Measurements from ENCODE around the gene CLEC16A. TPM values are rescaled to one million over a fixed set of nuclear protein-coding genes. Genes with fewer than 3 reads are reported as not detected.
A peak's percentile ranks its signal among the peaks of the same experiment; 100 is the strongest.

The CLEC16A gene
- total and polyA plus RNA-seq, 2 experiments from 2014 or later, result 17.5 to 26.8 TPM

DNA sequence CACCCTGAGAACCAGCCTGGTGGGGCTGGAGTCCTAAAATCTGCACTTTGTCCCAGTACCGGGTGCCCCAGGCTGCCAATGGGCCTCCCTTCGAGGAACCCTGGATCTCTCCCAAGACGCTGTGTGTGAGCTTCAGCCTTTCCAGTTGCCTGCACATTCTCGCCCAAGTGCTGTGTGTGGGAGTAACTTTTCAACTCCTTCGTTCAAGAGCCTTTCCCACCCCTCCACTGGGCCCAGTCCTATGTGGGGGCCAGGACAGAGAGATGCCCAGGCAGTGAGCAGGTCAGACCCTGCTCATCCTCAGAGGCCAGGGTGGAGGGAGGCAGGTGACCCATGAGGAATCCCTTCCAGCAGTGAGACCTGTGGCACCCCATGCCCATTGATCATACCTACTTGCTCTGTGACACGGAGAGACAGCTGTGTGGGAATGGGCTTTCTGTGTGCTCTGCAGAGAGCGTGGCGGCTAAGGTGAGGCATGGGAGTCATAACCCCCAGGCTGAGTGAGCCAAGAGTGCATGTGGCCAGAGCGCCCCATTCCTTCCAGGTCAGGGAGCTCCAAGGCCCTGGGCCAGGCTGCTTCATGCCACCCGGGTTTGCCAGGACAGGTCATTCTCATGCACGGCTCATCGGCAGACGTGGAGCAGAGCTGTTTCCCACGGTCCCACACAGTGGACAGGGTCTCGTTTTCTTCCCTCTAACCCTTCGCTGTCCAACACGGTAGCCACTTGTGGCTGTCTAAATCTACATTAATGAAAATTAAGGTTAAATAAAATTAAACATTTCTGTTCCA, 154.4 kb downstream of the CLEC16A start:
- Histone ChIP-seq H3K4me1 (ENCODE audit: low read depth) (peaks cover 41% of the 10 kb centered on the region), H3K27ac (no peak overlapping the region)
- TF ChIP-seq, protein P1, sequence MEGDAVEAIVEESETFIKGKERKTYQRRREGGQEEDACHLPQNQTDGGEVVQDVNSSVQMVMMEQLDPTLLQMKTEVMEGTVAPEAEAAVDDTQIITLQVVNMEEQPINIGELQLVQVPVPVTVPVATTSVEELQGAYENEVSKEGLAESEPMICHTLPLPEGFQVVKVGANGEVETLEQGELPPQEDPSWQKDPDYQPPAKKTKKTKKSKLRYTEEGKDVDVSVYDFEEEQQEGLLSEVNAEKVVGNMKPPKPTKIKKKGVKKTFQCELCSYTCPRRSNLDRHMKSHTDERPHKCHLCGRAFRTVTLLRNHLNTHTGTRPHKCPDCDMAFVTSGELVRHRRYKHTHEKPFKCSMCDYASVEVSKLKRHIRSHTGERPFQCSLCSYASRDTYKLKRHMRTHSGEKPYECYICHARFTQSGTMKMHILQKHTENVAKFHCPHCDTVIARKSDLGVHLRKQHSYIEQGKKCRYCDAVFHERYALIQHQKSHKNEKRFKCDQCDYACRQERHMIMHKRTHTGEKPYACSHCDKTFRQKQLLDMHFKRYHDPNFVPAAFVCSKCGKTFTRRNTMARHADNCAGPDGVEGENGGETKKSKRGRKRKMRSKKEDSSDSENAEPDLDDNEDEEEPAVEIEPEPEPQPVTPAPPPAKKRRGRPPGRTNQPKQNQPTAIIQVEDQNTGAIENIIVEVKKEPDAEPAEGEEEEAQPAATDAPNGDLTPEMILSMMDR (IDR thresholded peaks at IDR 0.05; ENCODE audit: low read depth, low read length), result no peak

DNA sequence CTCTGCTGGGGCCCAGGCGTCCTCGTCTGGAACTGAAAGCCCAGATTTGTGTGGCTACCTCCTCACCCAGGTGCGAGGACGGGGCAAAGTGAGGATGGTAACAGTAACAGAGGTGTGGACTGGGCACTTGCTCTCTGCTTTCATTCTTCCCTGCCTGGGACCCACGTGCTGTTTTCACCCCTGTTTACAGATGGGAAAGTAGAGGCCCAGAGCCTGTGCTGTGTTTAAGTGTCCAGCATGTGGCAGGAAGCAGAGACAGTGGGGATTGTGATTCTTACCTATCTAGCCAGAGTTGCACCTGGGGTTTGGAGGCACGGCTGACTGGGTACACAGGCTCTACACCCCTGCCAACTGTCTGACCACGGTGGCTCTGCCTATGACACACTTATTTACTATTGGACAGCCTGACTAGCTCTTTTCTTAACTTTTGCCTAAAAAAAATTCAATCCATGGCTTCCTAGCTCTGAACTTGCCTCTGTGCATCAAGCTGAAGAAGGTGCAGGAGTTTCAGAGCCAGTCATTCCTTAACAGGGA, 155.4 kb downstream of the CLEC16A start:
- H3K9me3 ChIP-seq (ENCODE audit: low read depth), result no peaks in the 10 kb centered on the region
- TF ChIP-seq, protein P1 (IDR thresholded peaks at IDR 0.05; ENCODE audit: low read depth, low read length), result no peak
- H3K4me3 ChIP-seq, result no peak overlapping the region
- no peaks in the 10 kb centered on the region for H3K36me3 ChIP-seq
- no peak for DNase-seq (ENCODE audit: low read depth in 1 of 2, low spot score in 1 of 2)
- H3K27me3 ChIP-seq, result no peaks in the 10 kb centered on the region
- H3K27ac ChIP-seq, result peak overlapping the region; percentile 74
- peaks cover 35% of the 10 kb centered on the region for H3K4me1 ChIP-seq (ENCODE audit: low read depth)

More for the DNA sequence above, 154.4 kb downstream of the CLEC16A start:
- Histone ChIP-seq H3K27me3 (no peaks in the 10 kb centered on the region), H3K36me3 (no peaks in the 10 kb centered on the region), H3K9me3 (ENCODE audit: low read depth) (no peaks in the 10 kb centered on the region), H3K4me3 (no peak overlapping the region)
- peak in 1 of 2 donors; percentile 61 for DNase-seq (ENCODE audit: low read depth in 1 of 2, low spot score in 1 of 2)

DNA sequence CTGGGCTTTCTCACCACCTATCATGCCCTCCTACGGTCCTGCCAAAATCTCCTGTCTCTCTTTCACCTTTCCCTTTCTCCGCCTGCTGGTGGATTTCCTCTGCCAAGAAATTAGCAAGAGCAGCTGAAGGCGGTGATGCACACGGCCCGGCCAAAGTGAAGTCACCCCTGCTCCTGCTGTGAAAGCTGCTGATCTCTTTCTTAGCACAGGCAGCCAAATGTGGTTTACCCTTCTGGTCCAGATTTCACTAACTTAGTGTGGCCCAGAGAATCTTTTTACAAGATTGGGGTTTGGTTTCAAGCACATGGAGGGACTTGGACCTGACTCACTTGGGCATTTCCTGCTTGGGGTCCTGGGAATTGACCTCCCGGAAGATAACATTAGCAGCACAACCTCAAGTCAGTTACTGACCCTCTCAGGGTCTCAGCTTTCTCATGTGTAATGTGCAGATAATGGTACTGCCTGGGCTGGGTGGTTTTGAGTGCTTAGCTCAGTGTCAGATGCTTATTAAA, 155.9 kb downstream of the CLEC16A start:
- DNase-seq (ENCODE audit: low read depth in 1 of 2, low spot score in 1 of 2), result peak; percentile 26 to 95
- Histone ChIP-seq H3K36me3 (no peaks in the 10 kb centered on the region), H3K4me3 (no peak overlapping the region), H3K27ac (peak overlapping the region; percentile 74), H3K4me1 (ENCODE audit: low read depth) (peaks cover 35% of the 10 kb centered on the region), H3K27me3 (no peaks in the 10 kb centered on the region), H3K9me3 (ENCODE audit: low read depth) (no peaks in the 10 kb centered on the region)
- TF ChIP-seq, protein P1 (IDR thresholded peaks at IDR 0.05; ENCODE audit: low read depth, low read length), result peak; percentile 59

DNA sequence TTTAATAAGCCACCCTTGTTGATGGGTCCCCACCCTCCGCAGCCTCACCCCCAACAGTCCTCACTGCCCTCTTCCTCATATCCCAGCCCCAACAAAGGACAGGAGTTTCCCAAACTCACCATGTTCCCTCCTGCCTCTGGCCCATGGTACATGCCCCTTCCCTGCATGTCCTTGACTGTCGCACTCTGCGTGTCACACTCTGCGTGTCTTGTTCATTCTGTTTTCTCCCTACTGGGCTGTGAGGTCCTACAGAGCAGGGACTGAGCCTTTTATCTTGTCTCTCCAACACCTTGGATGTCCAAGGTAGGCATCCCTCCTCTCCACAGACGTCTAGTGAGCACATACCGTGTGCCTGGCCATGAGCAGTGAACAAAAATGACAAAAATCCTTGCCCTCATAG, 156.9 kb downstream of the CLEC16A start:
- H3K27ac ChIP-seq, result peak overlapping the region; percentile 42
- H3K36me3 ChIP-seq, result no peaks in the 10 kb centered on the region
- DNase-seq (ENCODE audit: low read depth in 1 of 2, low spot score in 1 of 2), result no peak
- H3K9me3 ChIP-seq (ENCODE audit: low read depth), result no peaks in the 10 kb centered on the region
- no peak overlapping the region for H3K4me3 ChIP-seq
- TF ChIP-seq, protein P1 (IDR thresholded peaks at IDR 0.05; ENCODE audit: low read depth, low read length), result no peak
- no peaks in the 10 kb centered on the region for H3K27me3 ChIP-seq
- H3K4me1 ChIP-seq (ENCODE audit: low read depth), result peaks cover 40% of the 10 kb centered on the region

DNA sequence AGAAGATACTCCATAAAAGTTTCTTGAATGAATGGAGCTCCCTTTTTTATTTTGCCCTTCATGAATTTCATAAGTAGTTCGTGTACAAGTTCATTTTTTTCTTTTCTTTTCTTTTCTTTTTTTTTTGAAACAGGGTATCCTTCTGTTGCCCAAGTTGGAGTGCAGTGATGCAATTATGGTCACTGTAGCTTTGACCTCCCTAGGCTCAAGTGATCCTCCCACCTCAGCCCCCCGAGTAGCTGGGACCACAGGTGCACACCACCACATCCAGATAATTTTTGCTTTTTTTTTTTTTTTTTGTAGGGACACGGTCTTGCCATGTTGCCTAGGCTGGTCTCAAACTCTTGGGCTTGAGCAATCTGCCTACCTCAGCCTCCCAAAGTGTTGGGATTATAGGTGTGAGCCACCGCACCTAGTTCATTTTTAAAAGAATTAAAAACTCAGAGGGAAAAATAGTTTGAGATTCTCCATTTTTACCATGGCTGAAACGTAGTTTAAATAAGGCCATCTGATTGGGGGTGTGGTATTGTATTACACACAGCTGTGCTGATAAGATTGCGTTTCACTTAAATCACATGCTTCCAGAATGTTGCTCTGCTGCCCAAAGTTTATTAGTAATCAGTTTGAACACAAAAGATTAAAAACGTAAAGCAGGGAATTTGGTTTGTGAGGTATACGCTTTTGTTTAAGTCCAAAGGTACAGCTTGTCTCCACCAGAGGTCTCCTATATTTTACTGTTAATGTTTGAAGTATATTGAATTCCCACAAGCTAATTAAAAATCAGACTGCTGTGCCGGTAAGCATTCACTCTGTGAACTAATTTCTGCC, 157.5 kb downstream of the CLEC16A start:
- TF ChIP-seq, protein P1 (IDR thresholded peaks at IDR 0.05; ENCODE audit: low read depth, low read length), result peak; percentile 35
- Histone ChIP-seq H3K9me3 (ENCODE audit: low read depth) (no peaks in the 10 kb centered on the region), H3K27me3 (no peaks in the 10 kb centered on the region), H3K36me3 (no peaks in the 10 kb centered on the region), H3K27ac (no peak overlapping the region), H3K4me1 (ENCODE audit: low read depth) (peaks cover 40% of the 10 kb centered on the region), H3K4me3 (no peak overlapping the region)
- DNase-seq (ENCODE audit: low read depth in 1 of 2, low spot score in 1 of 2), result peak in 1 of 2 donors; percentile 87

Data from cardiac muscle cell (in vitro differentiated cells and primary cell).